ENCODE data around the gene NRK.

Gene NRK

GRCh38 chrX:105894721-105895120, 72.4 kb downstream of the NRK start:
- no peak for DNase-seq (ENCODE audit: insufficient read length, low spot score)
- TF ChIP-seq CTCF (IDR thresholded peaks at IDR 0.05; ENCODE audit: insufficient read depth, missing control alignments) = no peak
- no peak for FAIRE-seq

- DNase-seq (ENCODE audit: insufficient read length, low spot score) (no peak), FAIRE-seq (no peak)
- TF ChIP-seq CTCF (IDR thresholded peaks at IDR 0.05; ENCODE audit: insufficient read depth, missing control alignments) = no peak
Observed at GRCh38 chrX:105909576-105909975, 87.2 kb downstream of the NRK start.

- no peak for TF ChIP-seq CTCF (IDR thresholded peaks at IDR 0.05; ENCODE audit: insufficient read depth, missing control alignments)
- DNase-seq (ENCODE audit: insufficient read length, low spot score) = no peak
- FAIRE-seq = no peak
Observed at GRCh38 chrX:105910563-105911105, 88.3 kb downstream of the NRK start.

GRCh38 chrX:105945266-105945665, 122.9 kb downstream of the NRK start:
- no peak for FAIRE-seq

GRCh38 chrX:105969487-105969886, 147.1 kb downstream of the NRK start:
- no peak for FAIRE-seq
- TF ChIP-seq CTCF (IDR thresholded peaks at IDR 0.05; ENCODE audit: insufficient read depth, missing control alignments) = no peak
- no peak for DNase-seq (ENCODE audit: insufficient read length, low spot score)

More at GRCh38 chrX:105945266-105945665, 122.9 kb downstream of the NRK start:
- TF ChIP-seq CTCF (IDR thresholded peaks at IDR 0.05; ENCODE audit: insufficient read depth, missing control alignments) = no peak
- no peak for DNase-seq (ENCODE audit: insufficient read length, low spot score)

GRCh38 chrX:105972690-105973386, 150.5 kb downstream of the NRK start:
- TF ChIP-seq CTCF (IDR thresholded peaks at IDR 0.05; ENCODE audit: insufficient read depth, missing control alignments) = no peak
- DNase-seq (ENCODE audit: insufficient read length, low spot score) = no peak
- no peak for FAIRE-seq

- no peak for DNase-seq (ENCODE audit: insufficient read length, low spot score)
- TF ChIP-seq CTCF (IDR thresholded peaks at IDR 0.05; ENCODE audit: insufficient read depth, missing control alignments) = no peak
- no peak for FAIRE-seq
Observed at GRCh38 chrX:105973387-105973739, 151.0 kb downstream of the NRK start.
